HFF-Myc (cell line): Measurements from ENCODE around the gene ATP11A.

Source experiments
- DNase-seq: peaks from one replicate; pipeline ENCODE4 v3.0.0-alpha.2; 2011; ENCODE audit warnings: low read depth; ENCODE audit errors: extremely low read depth
- H3K4me3 ChIP-seq: replicated peaks from 2 replicates; pipeline ENCODE4 v1.5.1; 2011; ENCODE audit warnings: low read depth, mild to moderate bottlenecking, control low read depth, low read length
- CTCF ChIP-seq: IDR thresholded peaks from 2 replicates; pipeline ENCODE4 v1.5.1; 2012; ENCODE audit warnings: mild to moderate bottlenecking, low read depth, low read length, control low read depth; ENCODE audit errors: missing control alignments

Gene ATP11A

GRCh38 chr13:112898621-112899280 is 208.9 kb downstream of the ATP11A start:
- DNase-seq = no peak
- H3K4me3 ChIP-seq = no peak overlapping the region
- TF ChIP-seq CTCF = no peak

- DNase-seq = no peak
- no peak for TF ChIP-seq CTCF
- no peak overlapping the region for H3K4me3 ChIP-seq
Measured at GRCh38 chr13:112899281-112900225, 209.7 kb downstream of the ATP11A start.

- TF ChIP-seq CTCF = no peak
- DNase-seq = no peak
- H3K4me3 ChIP-seq = no peak overlapping the region
Measured at GRCh38 chr13:112900226-112900600, 210.4 kb downstream of the ATP11A start.

- DNase-seq = no peak
- no peak overlapping the region for H3K4me3 ChIP-seq
- TF ChIP-seq CTCF = no peak
Measured at GRCh38 chr13:112900691-112901091, 210.9 kb downstream of the ATP11A start.

- no peak for DNase-seq
- no peak for TF ChIP-seq CTCF
- no peak overlapping the region for H3K4me3 ChIP-seq
Measured at GRCh38 chr13:112902101-112902651, 212.3 kb downstream of the ATP11A start.

GRCh38 chr13:112902669-112903068 is 212.8 kb downstream of the ATP11A start:
- H3K4me3 ChIP-seq = no peak overlapping the region
- no peak for DNase-seq
- no peak for TF ChIP-seq CTCF
